WTC11 (cell line): ENCODE results near the gene CDC25A. TPM values are rescaled to one million over a fixed set of nuclear protein-coding genes. Genes with fewer than 3 reads are reported as not detected.

ENCODE experiments used
- ATAC-seq: fragments of 200-7000 bp; cut with Tn5 transposase; 2 replicates; pipeline ENCODE4 v1.10.0; 2021; ENCODE audit warnings: mild to moderate bottlenecking, moderate library complexity
- CTCF ChIA-PET: fragments of 300-600 bp; sonication (Branson Sonifier 250); formaldehyde crosslinking; loops from one replicate; lab custom pipeline; 2021; ENCODE audit warnings: antibody characterized with exemption; lab: Charles Lee
- POLR2A ChIA-PET: fragments of 350-600 bp; sonication (Branson Sonifier 250); formaldehyde crosslinking; loops from one replicate; lab custom pipeline; 2021; ENCODE audit warnings: antibody characterized with exemption; lab: Charles Lee
- DNase-seq: peaks from one replicate; pipeline ENCODE4 v3.0.0; 2021; ENCODE audit warnings: low spot score
- H3K27ac Mint-ChIP-seq: 2 replicates; pipeline ENCODE4 v1.8.0; 2021; ENCODE audit warnings: mixed read lengths
- H3K27me3 Mint-ChIP-seq: 2 replicates; pipeline ENCODE4 v1.8.0; 2021; ENCODE audit warnings: low read depth, mild to moderate bottlenecking, moderate library complexity, mixed read lengths
- H3K36me3 Mint-ChIP-seq: 2 replicates; pipeline ENCODE4 v1.8.0; 2021; ENCODE audit warnings: mixed read lengths
- H3K4me1 Mint-ChIP-seq: 2 replicates; pipeline ENCODE4 v1.8.0; 2022; ENCODE audit warnings: mixed read lengths
- H3K4me3 Mint-ChIP-seq: 2 replicates; pipeline ENCODE4 v1.8.0; 2021; ENCODE audit warnings: mild to moderate bottlenecking, moderate library complexity, mixed read lengths
- H3K9me3 Mint-ChIP-seq: 2 replicates; pipeline ENCODE4 v1.8.0; 2021; ENCODE audit warnings: mixed read lengths
- ARID4B ChIP-seq: sonication (generic); formaldehyde crosslinking; IDR thresholded peaks from 2 replicates; pipeline ENCODE4 v1.8.0; 2023; ENCODE audit warnings: missing genetic modification reagents, mild to moderate bottlenecking, borderline replicate concordance
- ATF1 ChIP-seq: sonication (generic); formaldehyde crosslinking; IDR thresholded peaks from 2 replicates; pipeline ENCODE4 v1.8.1; 2023; ENCODE audit warnings: mild to moderate bottlenecking, moderate library complexity, missing genetic modification reagents
- ATF3 ChIP-seq: sonication (generic); formaldehyde crosslinking; conservative IDR thresholded peaks from 2 replicates; pipeline ENCODE4 v1.8.1; 2022; ENCODE audit warnings: mild to moderate bottlenecking, missing genetic modification reagents
- ATF6 ChIP-seq: sonication (generic); formaldehyde crosslinking; IDR thresholded peaks from 2 replicates; pipeline ENCODE4 v1.8.1; 2023; ENCODE audit warnings: mild to moderate bottlenecking, missing genetic modification reagents
- GRHL2 ChIP-seq: fragments of 250-450 bp; sonication (Bioruptor Pico); IDR thresholded peaks from 2 replicates; pipeline ENCODE4 v1.8.0; 2022; ENCODE audit warnings: mild to moderate bottlenecking, moderate library complexity; ENCODE audit not compliant: insufficient replicate concordance, severe bottlenecking
- GTF2I ChIP-seq: fragments of 250-450 bp; sonication (Bioruptor Pico); conservative IDR thresholded peaks from 2 replicates; pipeline ENCODE4 v1.4.0; 2021; ENCODE audit warnings: mild to moderate bottlenecking
- HMGA2 ChIP-seq: fragments of 250-450 bp; sonication (Bioruptor Pico); IDR thresholded peaks from 2 replicates; pipeline ENCODE4 v1.4.0; 2021; ENCODE audit warnings: mild to moderate bottlenecking, moderate library complexity
- JAZF1 ChIP-seq: fragments of 250-450 bp; sonication (Bioruptor Pico); IDR thresholded peaks from 2 replicates; pipeline ENCODE4 v1.9.0; 2021; ENCODE audit warnings: moderate library complexity, mild to moderate bottlenecking, inconsistent platforms
- MXD4 ChIP-seq: fragments of 250-450 bp; sonication (Bioruptor Pico); IDR thresholded peaks from 2 replicates; pipeline ENCODE4 v1.8.0; 2021; ENCODE audit warnings: mild to moderate bottlenecking, moderate library complexity, borderline replicate concordance
- MYBL2 ChIP-seq: sonication (generic); formaldehyde crosslinking; IDR thresholded peaks from 2 replicates; pipeline ENCODE4 v1.8.1; 2023; ENCODE audit warnings: mild to moderate bottlenecking, moderate library complexity, missing genetic modification reagents
- PRRX2 ChIP-seq: fragments of 250-450 bp; sonication (Bioruptor Pico); IDR thresholded peaks from 2 replicates; pipeline ENCODE4 v1.8.0; 2021; ENCODE audit warnings: mild to moderate bottlenecking
- RELA ChIP-seq: sonication (generic); formaldehyde crosslinking; IDR thresholded peaks from 2 replicates; pipeline ENCODE4 v1.8.1; 2022; ENCODE audit warnings: missing genetic modification reagents, mild to moderate bottlenecking, borderline replicate concordance
- SP1 ChIP-seq: sonication (generic); formaldehyde crosslinking; conservative IDR thresholded peaks from 2 replicates; pipeline ENCODE4 v1.8.1; 2022; ENCODE audit warnings: missing genetic modification reagents
- TEAD1 ChIP-seq: sonication (generic); formaldehyde crosslinking; IDR thresholded peaks from 2 replicates; pipeline ENCODE4 v1.8.0; 2022; ENCODE audit warnings: mild to moderate bottlenecking, missing genetic modification reagents
- TEAD4 ChIP-seq: sonication (generic); formaldehyde crosslinking; IDR thresholded peaks from 2 replicates; pipeline ENCODE4 v1.8.0; 2022; ENCODE audit warnings: mild to moderate bottlenecking, missing genetic modification reagents
- ZNF232 ChIP-seq: sonication (generic); formaldehyde crosslinking; IDR thresholded peaks from 2 replicates; pipeline ENCODE4 v1.8.0; 2022; ENCODE audit warnings: mild to moderate bottlenecking, missing genetic modification reagents
- ZNF281 ChIP-seq: sonication (generic); formaldehyde crosslinking; IDR thresholded peaks from 2 replicates; pipeline ENCODE4 v1.8.0; 2023; ENCODE audit warnings: mild to moderate bottlenecking, missing genetic modification reagents
- ZNF416 ChIP-seq: fragments of 250-450 bp; sonication (Bioruptor Pico); IDR thresholded peaks from 2 replicates; pipeline ENCODE4 v1.9.0; 2021; ENCODE audit warnings: mild to moderate bottlenecking, inconsistent platforms
- ZNF423 ChIP-seq: fragments of 250-450 bp; sonication (Bioruptor Pico); IDR thresholded peaks from 2 replicates; pipeline ENCODE4 v2.1.2; 2022; ENCODE audit warnings: mild to moderate bottlenecking, moderate library complexity
- ZNF671 ChIP-seq: fragments of 250-450 bp; sonication (Bioruptor Pico); IDR thresholded peaks from 2 replicates; pipeline ENCODE4 v1.8.0; 2021; ENCODE audit warnings: mild to moderate bottlenecking
- total RNA-seq: library from RNA; stranded (reverse); gene quantifications from 3 replicates; pipeline ENCODE4 v1.2.3, GENCODE V29; 2021
- TF ChIP-seq, protein P1 (sequence below): sonication (generic); formaldehyde crosslinking; IDR thresholded peaks from 2 replicates; pipeline ENCODE4 v1.8.0; 2022; ENCODE audit warnings: mild to moderate bottlenecking, missing genetic modification reagents
- TF ChIP-seq, protein P2 (sequence below): fragments of 250-450 bp; sonication (Bioruptor Pico); IDR thresholded peaks from 2 replicates; pipeline ENCODE4 v1.9.0; 2021; ENCODE audit warnings: mild to moderate bottlenecking

The CDC25A gene
- total RNA-seq, 1 experiment from 2014 or later = 57.6 TPM

DNA sequence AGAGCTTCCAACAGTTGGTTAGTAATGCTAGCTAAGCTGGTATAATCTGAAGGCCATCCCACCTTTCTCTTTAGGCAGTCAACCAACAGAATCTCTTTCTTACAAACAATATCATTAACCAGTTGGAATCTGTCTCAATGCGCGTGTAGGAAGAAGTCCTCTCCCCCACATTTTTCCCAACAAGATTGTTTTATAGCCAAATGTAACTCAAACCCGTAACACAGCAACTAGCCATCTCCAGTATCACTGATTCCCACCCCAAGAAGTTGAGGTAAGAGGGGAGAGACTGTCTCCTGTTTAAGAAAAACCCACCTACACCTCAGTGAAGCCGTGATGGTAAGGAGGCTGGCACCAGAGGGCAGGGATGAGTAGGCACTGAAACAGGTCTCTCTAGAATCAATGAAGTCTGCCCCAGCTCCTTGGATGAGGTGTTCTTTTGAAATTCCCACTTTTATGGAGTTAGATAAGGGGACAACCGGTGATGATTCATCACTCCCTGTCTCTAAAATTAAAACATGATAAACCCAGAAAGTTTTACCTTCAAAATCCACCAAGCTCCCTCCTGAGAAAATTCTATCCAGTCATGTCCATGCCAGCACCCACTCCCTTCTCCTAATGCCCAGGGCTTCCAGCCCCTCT lies 30.9 kb downstream of the CDC25A start (continued):
- TF ChIP-seq ATF1 (CRISPR knock-in tag) (no peak), HMGA2 (CRISPR knock-in tag) (no peak), ZNF423 (CRISPR knock-in tag) (no peak), MXD4 (CRISPR knock-in tag) (no peak)

DNA sequence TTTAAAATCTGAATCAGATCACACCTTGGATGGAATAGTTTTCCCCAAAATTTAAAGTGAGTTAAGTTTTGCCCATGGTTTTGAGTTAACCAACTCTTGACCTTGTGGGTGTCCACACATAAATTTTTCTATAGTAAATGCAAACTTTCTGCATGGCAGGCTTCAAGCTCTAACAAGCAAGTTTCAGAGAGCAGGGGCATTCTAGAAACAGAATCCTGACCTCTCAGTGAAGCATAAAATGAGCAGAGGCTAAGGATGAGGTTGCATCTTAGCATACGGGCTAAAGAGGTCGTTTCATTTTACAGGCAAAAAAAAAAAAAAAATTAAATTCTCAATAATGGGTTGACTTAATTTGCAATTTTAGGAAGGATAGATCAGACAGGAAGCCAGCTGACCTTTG lies 32.1 kb downstream of the CDC25A start:
- no peak for ATAC-seq
- Mint-ChIP-seq H3K4me3 (no peak overlapping the region), H3K4me1 (peaks cover 10% of the 10 kb centered on the region), H3K27ac (no peak overlapping the region)
- POLR2A ChIA-PET = interaction anchor here (0.5 kb wide), 1 partner anchor 22 kb away, joined by 4 read pairs; no protein-coding TSS in a partner anchor
- TF ChIP-seq SP1 (CRISPR knock-in tag) (no peak), HMGA2 (CRISPR knock-in tag) (no peak), TEAD4 (CRISPR knock-in tag) (no peak), ATF3 (CRISPR knock-in tag) (no peak), GTF2I (no peak), ZNF232 (CRISPR knock-in tag) (no peak), JAZF1 (CRISPR knock-in tag) (no peak), PRRX2 (CRISPR knock-in tag) (no peak), ZNF281 (CRISPR knock-in tag) (no peak), GRHL2 (CRISPR knock-in tag) (no peak), TEAD1 (CRISPR knock-in tag) (no peak), MXD4 (CRISPR knock-in tag) (no peak), MYBL2 (CRISPR knock-in tag) (no peak), ZNF671 (CRISPR knock-in tag) (no peak), ARID4B (CRISPR knock-in tag) (no peak), RELA (CRISPR knock-in tag) (no peak), ATF6 (CRISPR knock-in tag) (no peak), ZNF416 (CRISPR knock-in tag) (no peak)
- TF ChIP-seq, protein P1, sequence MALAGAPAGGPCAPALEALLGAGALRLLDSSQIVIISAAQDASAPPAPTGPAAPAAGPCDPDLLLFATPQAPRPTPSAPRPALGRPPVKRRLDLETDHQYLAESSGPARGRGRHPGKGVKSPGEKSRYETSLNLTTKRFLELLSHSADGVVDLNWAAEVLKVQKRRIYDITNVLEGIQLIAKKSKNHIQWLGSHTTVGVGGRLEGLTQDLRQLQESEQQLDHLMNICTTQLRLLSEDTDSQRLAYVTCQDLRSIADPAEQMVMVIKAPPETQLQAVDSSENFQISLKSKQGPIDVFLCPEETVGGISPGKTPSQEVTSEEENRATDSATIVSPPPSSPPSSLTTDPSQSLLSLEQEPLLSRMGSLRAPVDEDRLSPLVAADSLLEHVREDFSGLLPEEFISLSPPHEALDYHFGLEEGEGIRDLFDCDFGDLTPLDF (CRISPR knock-in tag) = no peak
- TF ChIP-seq, protein P2, sequence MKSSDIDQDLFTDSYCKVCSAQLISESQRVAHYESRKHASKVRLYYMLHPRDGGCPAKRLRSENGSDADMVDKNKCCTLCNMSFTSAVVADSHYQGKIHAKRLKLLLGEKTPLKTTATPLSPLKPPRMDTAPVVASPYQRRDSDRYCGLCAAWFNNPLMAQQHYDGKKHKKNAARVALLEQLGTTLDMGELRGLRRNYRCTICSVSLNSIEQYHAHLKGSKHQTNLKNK (CRISPR knock-in tag) = no peak
- TF ChIP-seq, all 79 proteins: peak for 0
- Mint-ChIP-seq H3K9me3 (no peaks in the 10 kb centered on the region), H3K36me3 (peaks cover 29% of the 10 kb centered on the region), H3K27me3 (no peaks in the 10 kb centered on the region)
- CTCF ChIA-PET = interaction anchor here (0.6 to 2.0 kb wide), 3 partner anchors 303 to 340 kb away, joined by 3 to 7 read pairs (median 3); no protein-coding TSS in a partner anchor
- no peak for DNase-seq
